KG1 (cell line): ENCODE measurements around the gene TXN2.
"Not testable (repeated sequence)": the region's sequence is repeated elsewhere in the genome, so short reads cannot be mapped to it uniquely, and the experiment has no call there.

ENCODE experiments used
- DNase-seq: peaks from one replicate; lab custom pipeline; 2025; lab: John Stamatoyannopoulos, UW

TXN2 gene

GRCh38 chr22:36481393-36482168, at the start of gene TXN2:
Gene TXN2, minus strand, starts transcription at chr22:36481640. Its CDS starts 803 bp downstream, at chr22:36480837.
- peak; percentile 88 for DNase-seq

- peak; percentile 99 for DNase-seq
Measured at GRCh38 chr22:36528795-36529751, 47.6 kb upstream of the TXN2 start, which contains the start of gene EIF3D. Gene EIF3D, minus strand, starts transcription at chr22:36529166. Its CDS starts 3,045 bp downstream, at chr22:36526121.

GRCh38 chr22:36528341-36528740, 46.9 kb upstream of the TXN2 start:
- DNase-seq = no peak

GRCh38 chr22:36522662-36523061, 41.2 kb upstream of the TXN2 start:
- no peak for DNase-seq

- no peak for DNase-seq
Measured at GRCh38 chr22:36520423-36520822, 39.0 kb upstream of the TXN2 start.

GRCh38 chr22:36519906-36520305, 38.5 kb upstream of the TXN2 start:
- DNase-seq = not testable (repeated sequence)

GRCh38 chr22:36514766-36515165, 33.3 kb upstream of the TXN2 start:
- no peak for DNase-seq

- no peak for DNase-seq
Measured at GRCh38 chr22:36512991-36513390, 31.6 kb upstream of the TXN2 start.

- no peak for DNase-seq
Measured at GRCh38 chr22:36512333-36512732, 30.9 kb upstream of the TXN2 start.

GRCh38 chr22:36510966-36511881, 29.8 kb upstream of the TXN2 start:
- DNase-seq = no peak

GRCh38 chr22:36510384-36510783, 28.9 kb upstream of the TXN2 start:
- DNase-seq = no peak

GRCh38 chr22:36507518-36508010, 26.1 kb upstream of the TXN2 start:
- DNase-seq = no peak

GRCh38 chr22:36506637-36507517, 25.4 kb upstream of the TXN2 start, which contains the start of gene FOXRED2:
Gene FOXRED2, minus strand, starts transcription at chr22:36507040. Its CDS starts 618 bp downstream, at chr22:36506422.
- DNase-seq = peak; percentile 86

GRCh38 chr22:36505998-36506635, 24.7 kb upstream of the TXN2 start:
- DNase-seq = no peak

GRCh38 chr22:36497910-36498665, 16.6 kb upstream of the TXN2 start:
- DNase-seq = no peak

- peak; percentile 75 for DNase-seq
Measured at GRCh38 chr22:36493690-36494110, 12.3 kb upstream of the TXN2 start.

GRCh38 chr22:36492109-36492508, 10.7 kb upstream of the TXN2 start:
- DNase-seq = no peak

GRCh38 chr22:36491155-36491554, 9.7 kb upstream of the TXN2 start:
- DNase-seq = no peak
